ENCODE data around the gene RACK1.

DNA sequence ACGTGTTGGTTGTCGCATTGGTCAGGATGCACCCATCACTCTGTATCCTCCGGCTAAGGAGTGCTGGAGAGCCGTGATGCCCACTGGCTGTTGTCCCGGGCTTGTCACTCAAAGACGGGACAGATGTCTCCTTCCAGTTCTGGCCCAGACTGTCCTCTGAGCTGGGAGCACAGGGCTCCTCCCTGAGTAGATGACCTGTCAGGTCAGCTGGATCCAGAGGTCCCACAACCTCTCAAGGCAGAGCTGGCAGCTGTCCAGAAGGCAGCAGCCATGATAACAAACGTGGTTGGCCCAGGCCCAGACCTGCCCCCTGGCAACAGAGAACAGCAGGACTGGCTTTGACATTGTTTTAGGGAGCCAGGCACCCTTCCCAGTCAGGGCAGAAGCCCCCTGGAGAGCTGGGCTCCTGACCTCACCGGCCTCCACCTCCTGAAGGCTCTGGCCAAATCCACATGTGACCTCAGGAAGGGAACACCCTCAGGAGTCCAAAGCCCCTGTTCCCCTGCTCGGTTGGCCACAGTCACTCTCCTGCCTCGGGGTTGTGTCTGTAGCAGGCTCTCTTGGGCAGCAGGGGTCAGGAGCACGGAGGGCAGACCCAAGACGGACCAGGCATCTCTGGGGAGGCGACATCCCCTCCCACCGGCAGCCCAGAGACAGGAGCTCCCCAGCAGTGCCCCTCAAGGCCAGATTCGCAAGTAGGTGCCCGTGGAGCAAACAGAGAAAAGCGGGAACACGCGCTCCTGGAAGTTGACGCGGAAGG is 49.0 kb downstream of the RACK1 start:
- TF ChIP-seq, protein P1, sequence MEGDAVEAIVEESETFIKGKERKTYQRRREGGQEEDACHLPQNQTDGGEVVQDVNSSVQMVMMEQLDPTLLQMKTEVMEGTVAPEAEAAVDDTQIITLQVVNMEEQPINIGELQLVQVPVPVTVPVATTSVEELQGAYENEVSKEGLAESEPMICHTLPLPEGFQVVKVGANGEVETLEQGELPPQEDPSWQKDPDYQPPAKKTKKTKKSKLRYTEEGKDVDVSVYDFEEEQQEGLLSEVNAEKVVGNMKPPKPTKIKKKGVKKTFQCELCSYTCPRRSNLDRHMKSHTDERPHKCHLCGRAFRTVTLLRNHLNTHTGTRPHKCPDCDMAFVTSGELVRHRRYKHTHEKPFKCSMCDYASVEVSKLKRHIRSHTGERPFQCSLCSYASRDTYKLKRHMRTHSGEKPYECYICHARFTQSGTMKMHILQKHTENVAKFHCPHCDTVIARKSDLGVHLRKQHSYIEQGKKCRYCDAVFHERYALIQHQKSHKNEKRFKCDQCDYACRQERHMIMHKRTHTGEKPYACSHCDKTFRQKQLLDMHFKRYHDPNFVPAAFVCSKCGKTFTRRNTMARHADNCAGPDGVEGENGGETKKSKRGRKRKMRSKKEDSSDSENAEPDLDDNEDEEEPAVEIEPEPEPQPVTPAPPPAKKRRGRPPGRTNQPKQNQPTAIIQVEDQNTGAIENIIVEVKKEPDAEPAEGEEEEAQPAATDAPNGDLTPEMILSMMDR (IDR thresholded peaks at IDR 0.05; ENCODE audit: insufficient read depth, low read depth, low read length), result no peak
- no peak for TF ChIP-seq EZH2 (IDR thresholded peaks at IDR 0.05; ENCODE audit: insufficient read depth, low read length)

Measured in astrocyte (in vitro differentiated cells and primary cell).